ENCODE data around the gene RPS6KB2. TPM values are rescaled to one million over a fixed set of nuclear protein-coding genes. Genes with fewer than 3 reads are reported as not detected.
"Not testable (repeated sequence)": the region's sequence is repeated elsewhere in the genome, so short reads cannot be mapped to it uniquely, and the experiment has no call there.

Gene RPS6KB2
- total RNA-seq, 2 donors from 2014 or later: 47.8 to 62.7 TPM

DNA sequence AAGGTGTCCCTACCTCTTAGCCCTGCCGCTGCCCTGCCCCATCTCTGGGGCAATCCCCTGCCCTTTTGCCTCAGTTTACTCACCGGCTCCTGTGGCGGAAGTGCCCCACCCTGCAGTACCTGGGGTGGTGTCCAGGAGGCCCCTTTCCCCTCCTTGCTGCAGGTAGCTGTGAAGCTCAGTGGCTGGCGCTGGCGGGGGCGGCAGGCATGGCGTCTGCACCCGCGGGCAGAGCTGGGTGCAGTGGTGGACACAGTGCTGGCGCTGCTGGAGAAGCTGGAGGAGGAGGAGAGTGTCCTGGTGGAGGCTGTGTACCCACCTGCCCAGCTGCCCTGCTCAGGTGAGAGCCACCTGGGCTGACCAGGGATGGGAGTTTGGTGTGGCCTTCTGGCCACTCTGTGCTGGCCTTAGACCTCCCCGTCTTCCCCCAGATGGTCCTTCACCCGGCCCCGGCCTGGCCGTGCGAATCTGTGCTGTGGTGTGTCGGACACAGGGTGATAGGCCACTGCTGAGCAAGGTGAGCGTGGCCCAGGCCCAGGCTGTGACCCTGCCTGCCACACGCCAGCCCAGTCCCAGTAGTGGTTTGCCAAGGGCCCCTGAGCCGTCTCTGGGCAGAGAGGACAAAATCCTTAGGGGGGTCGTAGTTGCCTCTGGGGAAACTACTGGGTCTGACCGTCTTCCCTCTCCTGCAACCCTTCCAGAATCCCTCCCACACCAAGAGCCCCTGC lies 8.8 kb upstream of the RPS6KB2 start:
- H3K4me1 Mint-ChIP-seq: peaks cover 50% of the 10 kb centered on the region
- DNase-seq: no peak
- no peak for ATAC-seq

DNA sequence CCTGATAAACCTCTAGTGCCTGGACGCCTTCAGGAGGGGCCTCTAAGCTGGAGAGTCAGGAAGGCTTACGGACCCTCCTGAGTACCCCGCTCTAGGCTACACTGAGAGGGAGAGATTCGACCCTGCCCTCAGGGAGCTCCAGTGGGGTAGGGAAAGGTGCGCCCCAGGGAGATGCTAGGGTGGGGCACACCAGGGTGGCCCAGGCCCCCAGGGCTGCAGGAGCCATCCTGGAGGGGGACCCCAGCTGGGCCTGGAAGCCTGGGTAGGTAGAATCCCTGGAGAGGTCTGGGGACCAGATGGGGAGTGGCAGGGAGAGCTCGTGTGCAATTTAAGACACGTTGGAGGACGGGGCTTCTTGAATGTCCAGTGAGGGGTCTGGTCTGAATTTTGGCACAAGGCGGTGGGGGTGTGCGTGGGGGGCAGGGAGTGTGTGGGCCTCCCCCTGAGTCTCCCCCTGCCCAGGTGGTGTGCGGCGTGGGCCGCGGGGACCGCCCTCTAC lies 8.1 kb upstream of the RPS6KB2 start:
- Mint-ChIP-seq H3K4me3 (peak overlapping the region; percentile 87), H3K27ac (no peak overlapping the region), H3K27me3 (no peaks in the 10 kb centered on the region), H3K36me3 (ENCODE audit: low read depth) (no peaks in the 10 kb centered on the region), H3K4me1 (peaks cover 50% of the 10 kb centered on the region)
- ATAC-seq: no peak
- DNase-seq: no peak
- no peaks in the 10 kb centered on the region for H3K9me3 ChIP-seq (ENCODE audit: control insufficient read depth, low read length, poor library complexity, severe bottlenecking)

More for the DNA sequence above, 8.8 kb upstream of the RPS6KB2 start:
- Mint-ChIP-seq H3K27ac (peak overlapping the region; percentile 88), H3K4me3 (peak overlapping the region; percentile 87), H3K36me3 (ENCODE audit: low read depth) (no peaks in the 10 kb centered on the region), H3K27me3 (no peaks in the 10 kb centered on the region)
- H3K9me3 ChIP-seq (ENCODE audit: control insufficient read depth, low read length, poor library complexity, severe bottlenecking): no peaks in the 10 kb centered on the region

DNA sequence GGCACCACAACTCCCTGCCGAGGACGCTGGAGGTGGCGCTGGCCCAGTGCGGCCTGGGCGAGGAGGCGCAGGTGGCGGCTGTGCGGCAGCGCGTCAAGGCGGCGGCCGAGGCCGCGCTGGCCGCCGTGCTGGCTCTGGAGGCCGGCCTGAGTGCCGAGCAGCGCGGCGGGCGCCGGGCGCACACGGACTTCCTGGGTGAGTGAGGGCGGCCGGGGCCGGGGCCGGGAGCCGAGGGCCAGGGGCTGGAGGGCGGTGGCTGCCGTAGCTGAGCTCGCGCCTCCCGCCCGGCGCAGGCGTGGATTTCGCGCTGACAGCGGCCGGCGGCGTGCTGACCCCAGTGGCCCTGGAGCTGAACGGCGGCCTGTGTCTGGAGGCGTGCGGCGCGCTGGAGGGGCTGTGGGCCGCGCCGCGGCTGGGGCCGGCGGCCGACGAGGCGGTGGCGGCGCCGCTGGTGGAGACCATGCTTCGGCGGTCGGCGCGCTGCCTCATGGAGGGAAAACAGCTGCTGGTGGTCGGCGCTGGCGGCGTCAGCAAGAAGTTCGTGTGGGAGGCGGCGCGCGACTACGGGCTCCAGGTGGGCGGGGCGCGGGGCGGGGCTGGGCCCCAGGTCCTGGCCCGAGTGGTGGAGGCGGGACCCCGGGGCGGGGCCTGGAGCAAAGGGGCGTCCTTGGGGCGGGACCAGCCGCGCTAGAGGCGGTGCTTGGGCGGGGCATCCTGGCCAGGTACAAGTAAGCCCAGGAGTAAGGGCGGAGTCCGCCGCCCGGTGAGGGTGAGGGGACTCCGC lies 7.5 kb upstream of the RPS6KB2 start:
- Mint-ChIP-seq H3K27ac (no peak overlapping the region), H3K4me3 (peak overlapping the region; percentile 87), H3K36me3 (ENCODE audit: low read depth) (no peaks in the 10 kb centered on the region), H3K4me1 (peaks cover 49% of the 10 kb centered on the region), H3K27me3 (no peaks in the 10 kb centered on the region)
- ATAC-seq (peak; percentile 88), DNase-seq (peak; percentile 98 to 100 (median 99))
- H3K9me3 ChIP-seq (ENCODE audit: control insufficient read depth, low read length, poor library complexity, severe bottlenecking): no peaks in the 10 kb centered on the region

DNA sequence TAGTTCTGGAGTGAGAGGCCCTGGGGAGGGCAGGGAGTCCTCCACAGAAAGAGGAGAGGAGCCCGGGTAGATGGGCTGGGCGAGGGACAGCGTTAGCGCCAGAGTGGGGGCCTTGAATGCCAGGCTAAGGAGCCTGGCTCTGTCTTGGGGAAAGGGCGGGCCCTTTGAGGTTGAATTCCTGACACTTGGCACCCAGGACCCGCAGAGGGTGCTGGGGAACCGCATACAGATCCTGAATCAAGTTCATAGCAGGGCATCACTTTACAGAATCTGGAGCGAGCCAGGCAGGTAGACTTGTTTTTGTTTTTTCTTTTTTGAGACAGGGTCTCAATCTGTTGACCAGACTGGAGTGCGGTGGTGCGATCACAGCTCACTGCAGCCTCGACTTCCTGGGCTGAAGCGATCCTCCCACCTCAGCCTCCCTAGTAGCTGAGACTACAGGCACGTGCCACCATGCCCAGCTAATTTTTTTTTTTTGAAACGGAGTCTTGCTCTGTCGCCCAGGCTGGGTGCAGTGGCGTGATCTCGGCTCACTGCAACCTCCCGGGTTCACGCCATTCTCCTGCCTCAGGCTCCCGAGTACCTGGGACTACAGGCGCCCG lies 6.8 kb upstream of the RPS6KB2 start:
- H3K4me1 Mint-ChIP-seq: peaks cover 43% of the 10 kb centered on the region
- H3K27me3 Mint-ChIP-seq: no peaks in the 10 kb centered on the region
- ATAC-seq: no peak
- DNase-seq: no peak
- H3K4me3 Mint-ChIP-seq: peak overlapping the region; percentile 87
- no peaks in the 10 kb centered on the region for H3K9me3 ChIP-seq (ENCODE audit: control insufficient read depth, low read length, poor library complexity, severe bottlenecking)
- H3K36me3 Mint-ChIP-seq (ENCODE audit: low read depth): no peaks in the 10 kb centered on the region
- no peak overlapping the region for H3K27ac Mint-ChIP-seq

DNA sequence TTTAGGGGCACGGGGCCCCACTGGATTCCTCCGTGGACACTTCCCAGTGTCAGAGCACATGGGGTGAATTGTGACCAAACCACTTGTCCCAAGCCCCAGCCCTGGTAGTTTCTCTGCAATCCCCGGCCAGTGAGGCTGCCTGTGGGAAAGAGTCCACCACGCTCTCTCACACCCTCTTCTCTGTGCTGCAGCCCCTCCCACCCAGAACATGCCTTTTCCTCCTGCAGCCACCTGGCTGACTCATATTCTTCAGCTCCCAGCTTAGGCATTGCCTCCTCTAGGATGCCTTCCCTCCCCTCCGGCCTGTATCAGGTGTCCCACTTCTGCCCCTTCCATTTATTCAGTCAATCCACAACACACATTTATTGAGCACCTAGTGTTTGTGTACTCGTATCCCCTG lies 5.4 kb upstream of the RPS6KB2 start:
- H3K4me1 Mint-ChIP-seq: peaks cover 36% of the 10 kb centered on the region
- no peaks in the 10 kb centered on the region for H3K27me3 Mint-ChIP-seq
- no peaks in the 10 kb centered on the region for H3K9me3 ChIP-seq (ENCODE audit: control insufficient read depth, low read length, poor library complexity, severe bottlenecking)
- no peak overlapping the region for H3K4me3 Mint-ChIP-seq
- peak overlapping the region; percentile 21 for H3K27ac Mint-ChIP-seq
- ATAC-seq: no peak
- no peak for DNase-seq
- no peaks in the 10 kb centered on the region for H3K36me3 Mint-ChIP-seq (ENCODE audit: low read depth)

DNA sequence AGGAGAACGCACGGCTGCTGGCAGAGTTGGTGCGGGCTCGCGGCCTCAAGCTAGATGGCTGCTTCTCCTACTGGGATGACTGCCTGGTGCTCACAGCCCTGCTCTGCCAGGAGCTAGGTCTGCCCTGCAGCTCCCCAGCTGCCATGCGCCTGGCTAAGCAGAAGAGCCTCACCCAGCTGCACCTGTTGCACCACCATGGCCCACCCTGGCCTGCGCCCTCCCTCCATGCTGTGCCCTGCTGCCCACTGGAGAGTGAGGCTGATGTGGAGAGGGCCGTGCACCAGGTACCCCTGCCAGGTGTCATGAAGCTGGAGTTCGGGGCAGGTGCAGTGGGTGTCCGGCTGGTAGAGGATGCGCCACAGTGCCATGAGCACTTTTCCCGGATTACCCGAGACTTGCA lies 4.8 kb upstream of the RPS6KB2 start:
- Mint-ChIP-seq H3K27ac (peak overlapping the region; percentile 21), H3K4me1 (peaks cover 35% of the 10 kb centered on the region)
- ATAC-seq: no peak

DNA sequence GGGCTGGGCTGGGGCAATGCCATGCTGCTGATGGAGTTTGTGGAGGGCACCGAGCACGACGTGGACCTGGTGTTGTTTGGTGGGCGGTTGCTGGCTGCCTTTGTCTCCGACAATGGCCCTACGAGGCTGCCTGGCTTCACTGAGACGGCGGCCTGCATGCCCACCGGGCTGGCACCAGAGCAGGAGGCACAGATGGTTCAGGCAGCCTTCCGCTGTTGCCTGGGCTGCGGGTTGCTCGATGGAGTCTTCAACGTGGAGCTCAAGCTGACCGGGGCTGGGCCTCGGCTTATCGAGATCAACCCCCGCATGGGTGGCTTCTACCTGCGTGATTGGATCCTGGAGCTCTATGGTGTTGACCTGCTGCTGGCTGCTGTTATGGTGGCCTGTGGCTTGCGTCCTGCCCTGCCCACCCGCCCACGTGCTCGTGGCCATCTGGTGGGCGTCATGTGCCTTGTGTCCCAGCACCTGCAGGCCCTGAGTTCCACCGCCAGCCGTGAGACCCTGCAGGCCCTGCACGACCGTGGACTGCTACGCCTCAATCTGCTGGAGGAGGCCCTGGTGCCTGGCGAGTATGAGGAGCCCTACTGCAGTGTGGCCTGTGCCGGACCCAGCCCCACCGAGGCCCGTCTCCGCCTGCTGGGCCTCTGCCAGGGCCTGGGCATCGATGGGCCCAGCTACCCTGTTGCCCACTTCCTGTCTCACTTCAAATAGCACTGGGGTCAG lies 4.2 kb upstream of the RPS6KB2 start:
- H3K36me3 Mint-ChIP-seq (ENCODE audit: low read depth): no peaks in the 10 kb centered on the region
- H3K9me3 ChIP-seq (ENCODE audit: control insufficient read depth, low read length, poor library complexity, severe bottlenecking): no peaks in the 10 kb centered on the region
- no peak overlapping the region for H3K27ac Mint-ChIP-seq
- H3K4me3 Mint-ChIP-seq: no peak overlapping the region
- DNase-seq: no peak
- ATAC-seq: no peak
- no peaks in the 10 kb centered on the region for H3K27me3 Mint-ChIP-seq
- H3K4me1 Mint-ChIP-seq: peaks cover 36% of the 10 kb centered on the region

More for the DNA sequence above, 4.8 kb upstream of the RPS6KB2 start:
- no peaks in the 10 kb centered on the region for H3K9me3 ChIP-seq (ENCODE audit: control insufficient read depth, low read length, poor library complexity, severe bottlenecking)
- H3K27me3 Mint-ChIP-seq: no peaks in the 10 kb centered on the region
- H3K4me3 Mint-ChIP-seq: no peak overlapping the region
- no peak for DNase-seq
- H3K36me3 Mint-ChIP-seq (ENCODE audit: low read depth): no peaks in the 10 kb centered on the region

DNA sequence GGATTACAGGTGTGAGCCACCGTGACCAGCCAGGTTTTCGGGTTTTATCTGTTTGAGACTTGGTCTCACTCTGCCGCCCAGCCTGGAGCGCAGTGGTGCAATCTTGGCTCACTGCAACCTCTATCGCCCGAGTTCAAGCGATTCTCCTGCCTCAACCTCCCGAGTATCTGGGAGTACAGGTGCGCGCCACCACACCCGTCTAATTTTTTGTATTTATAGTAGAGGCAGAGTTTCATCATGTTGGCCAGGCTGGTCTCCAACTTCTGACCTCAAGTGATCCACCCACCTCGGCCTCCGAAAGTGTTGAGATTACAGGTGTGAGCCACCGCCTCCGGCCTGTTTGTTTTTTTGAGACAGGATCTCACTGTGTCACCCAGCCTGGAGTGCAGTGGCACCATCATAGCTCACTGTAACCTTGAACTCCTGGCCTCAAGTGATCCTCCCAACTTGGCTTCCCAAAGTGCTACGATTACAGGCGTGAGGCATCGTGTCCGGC lies 882 bp upstream of the RPS6KB2 start:
- peak overlapping the region; percentile 96 for H3K27ac Mint-ChIP-seq
- not testable (repeated sequence) for H3K9me3 ChIP-seq (ENCODE audit: control insufficient read depth, low read length, poor library complexity, severe bottlenecking); H3K27me3 Mint-ChIP-seq; ATAC-seq; DNase-seq; H3K36me3 Mint-ChIP-seq (ENCODE audit: low read depth)
- peak overlapping the region; percentile 94 for H3K4me3 Mint-ChIP-seq
- H3K4me1 Mint-ChIP-seq: peaks cover 31% of the 10 kb centered on the region

DNA sequence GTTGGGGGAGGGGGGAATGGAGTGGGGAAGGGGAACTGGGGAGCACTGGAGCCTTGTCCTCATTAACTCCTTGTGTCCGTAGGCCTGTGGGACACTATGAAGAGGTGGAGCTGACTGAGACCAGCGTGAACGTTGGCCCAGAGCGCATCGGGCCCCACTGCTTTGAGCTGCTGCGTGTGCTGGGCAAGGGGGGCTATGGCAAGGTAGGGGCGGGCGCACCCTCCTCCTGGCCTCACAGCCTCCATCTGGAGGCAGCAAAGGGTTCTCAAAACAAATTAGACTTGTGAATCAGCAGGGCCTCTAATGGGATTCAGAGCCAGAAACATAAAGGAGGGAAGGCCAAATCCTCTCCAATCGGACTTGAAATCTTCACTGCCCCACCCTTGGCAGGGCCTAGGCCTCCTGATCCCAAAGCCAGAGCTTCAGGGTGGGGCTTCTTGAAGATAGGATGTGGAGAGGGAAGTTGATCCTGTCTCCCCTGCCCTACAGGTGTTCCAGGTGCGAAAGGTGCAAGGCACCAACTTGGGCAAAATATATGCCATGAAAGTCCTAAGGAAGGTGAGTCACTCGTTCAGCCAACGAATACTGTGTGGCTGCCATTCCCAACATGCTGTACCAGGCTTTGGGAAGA lies 859 bp downstream of the RPS6KB2 start:
- no peaks in the 10 kb centered on the region for H3K27me3 Mint-ChIP-seq
- H3K9me3 ChIP-seq (ENCODE audit: control insufficient read depth, low read length, poor library complexity, severe bottlenecking): no peaks in the 10 kb centered on the region
- DNase-seq (no peak), ATAC-seq (no peak)
- peak overlapping the region; percentile 96 for H3K27ac Mint-ChIP-seq
- peaks cover 30% of the 10 kb centered on the region for H3K4me1 Mint-ChIP-seq
- H3K4me3 Mint-ChIP-seq: peak overlapping the region; percentile 94
- H3K36me3 Mint-ChIP-seq (ENCODE audit: low read depth): no peaks in the 10 kb centered on the region

DNA sequence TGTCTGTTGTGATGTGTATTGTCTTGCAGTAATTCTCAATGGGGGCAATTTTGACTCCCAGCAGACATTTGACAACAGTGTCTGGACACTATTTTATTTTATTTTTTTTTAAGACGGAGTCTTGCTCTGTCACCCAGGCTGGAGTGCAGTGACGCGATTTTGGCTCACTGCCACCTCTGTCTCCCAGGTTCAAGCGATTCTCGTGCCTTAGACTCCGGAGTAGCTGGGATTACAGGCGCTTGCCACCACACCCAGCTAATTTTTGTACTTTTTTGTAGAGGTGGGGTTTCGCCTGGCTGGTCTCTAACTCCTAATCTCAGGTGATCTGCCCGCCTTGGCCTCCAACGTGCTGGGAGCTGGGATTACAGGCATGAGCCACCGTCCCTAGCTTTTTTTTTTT lies 1.4 kb downstream of the RPS6KB2 start:
- H3K27me3 Mint-ChIP-seq: no peaks in the 10 kb centered on the region
- ATAC-seq (no peak), DNase-seq (no peak)
- H3K4me1 Mint-ChIP-seq: peaks cover 29% of the 10 kb centered on the region
- no peaks in the 10 kb centered on the region for H3K36me3 Mint-ChIP-seq (ENCODE audit: low read depth)
- peak overlapping the region; percentile 55 for H3K4me3 Mint-ChIP-seq
- no peaks in the 10 kb centered on the region for H3K9me3 ChIP-seq (ENCODE audit: control insufficient read depth, low read length, poor library complexity, severe bottlenecking)
- peak overlapping the region; percentile 54 for H3K27ac Mint-ChIP-seq

DNA sequence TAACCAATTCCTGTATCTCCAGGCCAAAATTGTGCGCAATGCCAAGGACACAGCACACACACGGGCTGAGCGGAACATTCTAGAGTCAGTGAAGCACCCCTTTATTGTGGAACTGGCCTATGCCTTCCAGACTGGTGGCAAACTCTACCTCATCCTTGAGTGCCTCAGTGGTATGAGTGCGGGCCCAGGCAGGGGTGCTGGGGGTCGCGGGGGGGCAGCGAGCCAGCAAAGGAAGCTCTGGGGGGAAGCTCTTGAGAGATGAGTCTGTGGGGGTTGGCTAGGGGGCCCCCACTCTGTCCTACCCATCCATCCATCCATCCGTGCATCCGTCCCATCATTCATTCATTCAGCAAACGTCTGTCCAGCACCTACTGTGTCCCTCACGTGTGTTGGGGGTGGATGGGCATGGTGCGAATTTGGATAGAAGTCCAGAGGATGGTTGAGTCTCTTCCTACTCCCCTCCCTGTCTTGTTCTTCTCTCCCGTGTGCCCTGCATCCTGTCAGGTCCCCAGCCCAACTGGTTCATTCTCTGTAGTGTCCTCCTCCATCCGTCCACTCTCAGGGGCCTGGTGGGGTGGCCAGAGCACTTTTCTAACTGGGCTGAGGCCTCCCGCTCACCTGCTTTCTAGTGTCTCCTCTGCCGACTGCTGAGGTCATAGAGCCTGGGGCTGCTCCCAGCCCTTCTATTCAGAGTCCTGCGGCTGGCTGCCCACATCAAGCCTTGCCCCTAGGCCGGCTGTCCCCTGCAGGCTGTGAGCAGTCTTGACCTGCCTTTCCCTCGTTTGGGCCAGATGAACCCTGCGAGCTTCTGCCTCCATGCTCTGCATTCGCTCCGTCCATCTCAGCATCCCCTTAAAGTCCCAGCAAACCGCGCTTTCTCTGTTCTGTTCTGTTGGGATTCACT lies 3.3 kb downstream of the RPS6KB2 start:
- ATAC-seq (no peak), DNase-seq (no peak)
- H3K4me1 Mint-ChIP-seq: peaks cover 37% of the 10 kb centered on the region
- no peaks in the 10 kb centered on the region for H3K9me3 ChIP-seq (ENCODE audit: control insufficient read depth, low read length, poor library complexity, severe bottlenecking)
- no peaks in the 10 kb centered on the region for H3K36me3 Mint-ChIP-seq (ENCODE audit: low read depth)
- H3K27me3 Mint-ChIP-seq: no peaks in the 10 kb centered on the region
- H3K27ac Mint-ChIP-seq: peak overlapping the region; percentile 95
- H3K4me3 Mint-ChIP-seq: peak overlapping the region; percentile 71

Data from T-helper 17 cell (primary cell).